ENCODE results near the gene ISCU. TPM values are rescaled to one million over a fixed set of nuclear protein-coding genes. Genes with fewer than 3 reads are reported as not detected.

ISCU gene
- polyA plus RNA-seq, 1 of the 3 experiments (the other 2 are of a cell fraction) = 165 TPM

DNA sequence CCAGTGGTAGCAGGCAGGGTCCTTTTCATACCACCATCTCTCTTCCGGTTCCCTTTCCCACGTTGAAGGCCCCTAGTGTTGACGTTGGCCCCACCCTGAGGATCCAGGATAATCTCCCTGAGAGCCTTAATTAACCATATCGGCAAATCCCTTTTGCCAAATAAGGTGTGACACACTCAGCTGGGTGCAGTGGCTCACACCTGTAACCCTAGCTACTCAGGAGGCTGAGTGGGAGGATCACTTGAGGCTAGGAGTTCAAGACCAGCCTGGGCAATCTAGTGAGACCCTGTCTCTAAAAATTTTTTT, 38.3 kb downstream of the ISCU start (continued):
- TF ChIP-seq, protein P1, sequence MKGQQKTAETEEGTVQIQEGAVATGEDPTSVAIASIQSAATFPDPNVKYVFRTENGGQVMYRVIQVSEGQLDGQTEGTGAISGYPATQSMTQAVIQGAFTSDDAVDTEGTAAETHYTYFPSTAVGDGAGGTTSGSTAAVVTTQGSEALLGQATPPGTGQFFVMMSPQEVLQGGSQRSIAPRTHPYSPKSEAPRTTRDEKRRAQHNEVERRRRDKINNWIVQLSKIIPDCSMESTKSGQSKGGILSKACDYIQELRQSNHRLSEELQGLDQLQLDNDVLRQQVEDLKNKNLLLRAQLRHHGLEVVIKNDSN (IDR thresholded peaks at IDR 0.05; ENCODE audit: borderline replicate concordance, low read depth) = no peak
- TF ChIP-seq RFX5 (IDR thresholded peaks at IDR 0.05; ENCODE audit: low read length) (no peak), EZH2phosphoT487 (IDR thresholded peaks at IDR 0.05; ENCODE audit: borderline replicate concordance, low read depth) (no peak), CHD2 (IDR thresholded peaks at IDR 0.05; ENCODE audit: low read length, partially characterized antibody) (no peak), GABPA (IDR thresholded peaks at IDR 0.05; ENCODE audit: low read depth) (no peak), MXI1 (IDR thresholded peaks at IDR 0.05; ENCODE audit: low read depth, low read length) (no peak)

DNA sequence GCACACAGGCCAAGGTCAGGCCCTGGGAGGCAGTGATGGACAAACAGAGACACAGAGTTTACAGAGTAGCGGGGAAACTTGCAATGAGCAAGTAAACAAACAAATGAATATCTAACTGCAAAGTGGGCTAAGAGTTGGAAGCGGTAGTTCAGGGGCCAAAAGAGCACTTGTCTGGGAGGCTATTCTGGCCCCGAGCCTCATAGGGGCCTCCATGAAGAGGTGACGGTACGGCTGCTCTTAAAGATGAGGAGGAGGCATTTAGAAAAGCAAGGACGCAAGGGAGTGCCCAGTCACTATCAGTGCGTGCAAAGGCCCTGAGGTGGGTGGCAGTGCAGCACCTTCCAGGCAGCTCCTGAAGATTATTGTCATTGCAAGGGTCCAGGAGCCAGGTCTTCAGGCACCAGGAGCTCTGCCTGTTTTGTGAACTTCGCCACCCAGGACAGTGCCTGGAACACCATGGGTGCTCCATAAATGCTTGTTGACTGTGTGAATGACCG, 39.9 kb downstream of the ISCU start:
- TF ChIP-seq, protein P2, sequence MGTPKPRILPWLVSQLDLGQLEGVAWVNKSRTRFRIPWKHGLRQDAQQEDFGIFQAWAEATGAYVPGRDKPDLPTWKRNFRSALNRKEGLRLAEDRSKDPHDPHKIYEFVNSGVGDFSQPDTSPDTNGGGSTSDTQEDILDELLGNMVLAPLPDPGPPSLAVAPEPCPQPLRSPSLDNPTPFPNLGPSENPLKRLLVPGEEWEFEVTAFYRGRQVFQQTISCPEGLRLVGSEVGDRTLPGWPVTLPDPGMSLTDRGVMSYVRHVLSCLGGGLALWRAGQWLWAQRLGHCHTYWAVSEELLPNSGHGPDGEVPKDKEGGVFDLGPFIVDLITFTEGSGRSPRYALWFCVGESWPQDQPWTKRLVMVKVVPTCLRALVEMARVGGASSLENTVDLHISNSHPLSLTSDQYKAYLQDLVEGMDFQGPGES (IDR thresholded peaks at IDR 0.05; ENCODE audit: low read depth, low read length) = no peak
- TF ChIP-seq TCF12 (IDR thresholded peaks at IDR 0.05) = no peak
- no peak for TF ChIP-seq RAD21 (IDR thresholded peaks at IDR 0.05; ENCODE audit: low read length)
- TF ChIP-seq, protein P3, sequence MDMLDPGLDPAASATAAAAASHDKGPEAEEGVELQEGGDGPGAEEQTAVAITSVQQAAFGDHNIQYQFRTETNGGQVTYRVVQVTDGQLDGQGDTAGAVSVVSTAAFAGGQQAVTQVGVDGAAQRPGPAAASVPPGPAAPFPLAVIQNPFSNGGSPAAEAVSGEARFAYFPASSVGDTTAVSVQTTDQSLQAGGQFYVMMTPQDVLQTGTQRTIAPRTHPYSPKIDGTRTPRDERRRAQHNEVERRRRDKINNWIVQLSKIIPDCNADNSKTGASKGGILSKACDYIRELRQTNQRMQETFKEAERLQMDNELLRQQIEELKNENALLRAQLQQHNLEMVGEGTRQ (IDR thresholded peaks at IDR 0.05; ENCODE audit: borderline replicate concordance, low read depth, low read length) = no peak
- no peak for TF ChIP-seq SIN3A (IDR thresholded peaks at IDR 0.05; ENCODE audit: borderline replicate concordance, low read depth, low read length)
- TF ChIP-seq RCOR1 (IDR thresholded peaks at IDR 0.05; ENCODE audit: low read length) = no peak
- TF ChIP-seq NFIC (IDR thresholded peaks at IDR 0.05; ENCODE audit: borderline replicate concordance) = no peak
- no peak for TF ChIP-seq RXRA (IDR thresholded peaks at IDR 0.05; ENCODE audit: borderline replicate concordance, low read depth)
- no peak for TF ChIP-seq EP300 (IDR thresholded peaks at IDR 0.05; ENCODE audit: borderline replicate concordance in 1 of 2, low read depth in 1 of 2, low read length in 1 of 2)
- no peak for TF ChIP-seq MEF2A (IDR thresholded peaks at IDR 0.05; ENCODE audit: borderline replicate concordance, low read depth)
- no peak for TF ChIP-seq EZH2phosphoT487 (IDR thresholded peaks at IDR 0.05; ENCODE audit: borderline replicate concordance, low read depth)
- TF ChIP-seq CHD2 (IDR thresholded peaks at IDR 0.05; ENCODE audit: low read length, partially characterized antibody) = no peak
- TF ChIP-seq POLR2AphosphoS5 (IDR thresholded peaks at IDR 0.05; ENCODE audit: low read depth, low read length) = no peak
- TF ChIP-seq, protein P4, sequence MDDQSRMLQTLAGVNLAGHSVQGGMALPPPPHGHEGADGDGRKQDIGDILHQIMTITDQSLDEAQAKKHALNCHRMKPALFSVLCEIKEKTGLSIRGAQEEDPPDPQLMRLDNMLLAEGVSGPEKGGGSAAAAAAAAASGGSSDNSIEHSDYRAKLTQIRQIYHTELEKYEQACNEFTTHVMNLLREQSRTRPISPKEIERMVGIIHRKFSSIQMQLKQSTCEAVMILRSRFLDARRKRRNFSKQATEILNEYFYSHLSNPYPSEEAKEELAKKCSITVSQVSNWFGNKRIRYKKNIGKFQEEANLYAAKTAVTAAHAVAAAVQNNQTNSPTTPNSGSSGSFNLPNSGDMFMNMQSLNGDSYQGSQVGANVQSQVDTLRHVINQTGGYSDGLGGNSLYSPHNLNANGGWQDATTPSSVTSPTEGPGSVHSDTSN (IDR thresholded peaks at IDR 0.05) = no peak
- TF ChIP-seq GATA2 (CRISPR knock-in tag; IDR thresholded peaks at IDR 0.05) = no peak
- TF ChIP-seq, protein P5, sequence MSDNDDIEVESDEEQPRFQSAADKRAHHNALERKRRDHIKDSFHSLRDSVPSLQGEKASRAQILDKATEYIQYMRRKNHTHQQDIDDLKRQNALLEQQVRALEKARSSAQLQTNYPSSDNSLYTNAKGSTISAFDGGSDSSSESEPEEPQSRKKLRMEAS (IDR thresholded peaks at IDR 0.05; ENCODE audit: low read depth) = no peak
- no peak for TF ChIP-seq YY1 (IDR thresholded peaks at IDR 0.05; ENCODE audit: low read depth)
- no peak for TF ChIP-seq FOXJ3 (CRISPR knock-in tag; IDR thresholded peaks at IDR 0.05)
- no peak for TF ChIP-seq MXI1 (IDR thresholded peaks at IDR 0.05; ENCODE audit: low read depth, low read length)
- TF ChIP-seq FOXM1 (IDR thresholded peaks at IDR 0.05; ENCODE audit: low read depth) = no peak
- Histone ChIP-seq H3F3A (replicated peaks; ENCODE audit: insufficient read depth) (peaks cover 11% of the 10 kb centered on the region), H4K20me1 (ENCODE audit: insufficient read depth) (no peaks in the 10 kb centered on the region), H3K27ac (ENCODE audit: low read depth in 2 of 2, low read length in 1 of 2) (no peak overlapping the region), H3K4me3 (ENCODE audit: low read depth in 2 of 2, low read length in 1 of 2) (no peak overlapping the region), H3K27me3 (ENCODE audit: insufficient read depth) (no peaks in the 10 kb centered on the region), H3K4me2 (no peak overlapping the region), H3K4me1 (ENCODE audit: control insufficient read depth in 1 of 2, insufficient read depth in 2 of 2, low read depth in 1 of 2, low read length in 1 of 2) (peaks cover 0 to 20% of the 10 kb centered on the region in 2 experiments; a peak in 1 of 4 replicates), H3K36me3 (replicated peaks in 1 of 2; ENCODE audit: control insufficient read depth in 1 of 2, insufficient read depth in 2 of 2, low read length in 1 of 2) (no peaks in the 10 kb centered on the region), H3K9me2 (no peaks in the 10 kb centered on the region), H3K79me2 (ENCODE audit: insufficient read depth) (no peaks in the 10 kb centered on the region), H2AFZ (ENCODE audit: low read depth) (no peak overlapping the region), H3K9me3 (no peaks in the 10 kb centered on the region), H3K9ac (no peak overlapping the region)
- ChIA-PET CTCF (interaction anchor here (1.8 kb wide), 1 partner anchor 31 kb away, joined by 6 read pairs; no protein-coding TSS in a partner anchor), POLR2A (no interaction called here)
- DNase-seq = no peak
- 90% methylated on average over 9 of the region's 9 CpGs for WGBS (ENCODE audit: low lambda C conversion rate)

Data from SK-N-SH (cell line).